Effector memory CD8-positive, alpha-beta T cell (primary cell): ENCODE data around the gene TRIM39.
"Not testable (repeated sequence)": the region's sequence is repeated elsewhere in the genome, so short reads cannot be mapped to it uniquely, and the experiment has no call there.

Source experiments
- ATAC-seq: fragments of 150-1000 bp; cut with Tn5 transposase; replicated peaks from 2 replicates; pipeline ENCODE4 v1.10.0; 2021; ENCODE audit warnings: mild to moderate bottlenecking, moderate library complexity
- DNase-seq, 3 experiments: peaks; one replicate each; pipeline ENCODE4 v3.0.0; 2021
- H3K27ac Mint-ChIP-seq, 2 donors: one replicate each; pipeline ENCODE4 v1.8.0; 2022; ENCODE audit warnings: mild to moderate bottlenecking in 2 of 2, mixed read lengths in 2 of 2, moderate library complexity in 2 of 2
- H3K27me3 Mint-ChIP-seq, 2 donors: one replicate each; pipeline ENCODE4 v1.8.0; 2022; ENCODE audit warnings: mixed read lengths in 2 of 2
- H3K36me3 Mint-ChIP-seq: one replicate; pipeline ENCODE4 v1.8.0; 2022; ENCODE audit warnings: mild to moderate bottlenecking, moderate library complexity, mixed read lengths; ENCODE audit not compliant: insufficient read depth
- H3K4me1 Mint-ChIP-seq, 2 donors: one replicate each; pipeline ENCODE4 v1.8.0; 2022; ENCODE audit warnings: low read depth in 2 of 2, mixed read lengths in 2 of 2
- H3K4me3 Mint-ChIP-seq, 2 donors: one replicate each; pipeline ENCODE4 v1.8.0; 2022; ENCODE audit warnings: mild to moderate bottlenecking in 2 of 2, mixed read lengths in 2 of 2, moderate library complexity in 2 of 2
- H3K9me3 Mint-ChIP-seq, 2 donors: one replicate each; pipeline ENCODE4 v1.8.0; 2022; ENCODE audit warnings: mixed read lengths in 2 of 2
- total RNA-seq, 9 experiments: gene quantifications; one replicate each; lab custom pipeline; 2026; lab: John Stamatoyannopoulos, UW

Gene TRIM39
- 23.5 to 91.2 (median 30.2) reads per million in 9 experiments for total RNA-seq

DNA sequence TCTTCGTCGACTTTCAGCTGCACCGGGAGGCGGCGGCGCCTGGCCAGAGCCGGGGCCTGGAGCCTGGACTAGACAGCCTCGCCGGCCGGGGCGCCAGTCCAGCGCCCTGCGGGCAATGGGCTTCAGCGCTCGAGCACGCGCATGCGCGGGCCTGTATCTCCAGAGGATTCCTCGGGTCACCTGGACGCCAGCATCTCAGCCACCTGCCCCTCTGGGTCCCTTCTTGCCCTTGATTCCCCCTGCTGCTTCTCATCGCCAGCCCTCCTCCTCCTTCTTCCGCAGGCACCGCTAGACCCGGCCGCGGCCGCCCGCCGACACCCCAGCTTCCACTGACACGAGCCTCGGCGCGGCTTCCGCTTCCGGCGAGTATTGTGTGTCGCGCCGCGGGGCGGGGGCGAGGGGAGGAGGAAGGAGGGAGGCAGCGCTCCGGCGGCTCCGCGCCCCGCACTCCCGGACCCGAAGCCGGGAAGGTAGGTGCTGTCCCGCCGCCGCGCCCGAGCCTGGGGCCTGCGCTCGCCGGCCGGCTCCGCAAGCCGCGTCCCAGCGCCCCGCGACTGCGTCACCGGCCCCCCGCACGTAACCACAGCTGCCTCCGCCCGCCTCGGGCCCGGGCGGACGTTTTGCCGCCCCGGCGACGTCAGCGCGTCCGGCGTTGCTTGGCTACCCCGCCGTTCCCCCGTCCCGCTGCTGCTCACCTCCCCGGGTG, at the start of gene TRIM39:
TSS of gene TRIM39 (plus strand) at position 402 of the 706 bp plus-strand sequence. CDS start 2,391 bp downstream, outside the sequence.
- no peaks in the 10 kb centered on the region for H3K9me3 Mint-ChIP-seq
- peaks cover 41 to 48% of the 10 kb centered on the region in 2 donors for H3K4me1 Mint-ChIP-seq
- ATAC-seq (peak; percentile 60), DNase-seq (peak; percentile 87 to 88 (median 88))
- H3K27ac Mint-ChIP-seq, result peak within 1 kb of the TSS; percentile 97 to 99
- peaks cover 64% of the 10 kb centered on the region for H3K36me3 Mint-ChIP-seq
- peak within 1 kb of the TSS; percentile 82 to 94 for H3K4me3 Mint-ChIP-seq
- H3K27me3 Mint-ChIP-seq, result no peaks in the 10 kb centered on the region

DNA sequence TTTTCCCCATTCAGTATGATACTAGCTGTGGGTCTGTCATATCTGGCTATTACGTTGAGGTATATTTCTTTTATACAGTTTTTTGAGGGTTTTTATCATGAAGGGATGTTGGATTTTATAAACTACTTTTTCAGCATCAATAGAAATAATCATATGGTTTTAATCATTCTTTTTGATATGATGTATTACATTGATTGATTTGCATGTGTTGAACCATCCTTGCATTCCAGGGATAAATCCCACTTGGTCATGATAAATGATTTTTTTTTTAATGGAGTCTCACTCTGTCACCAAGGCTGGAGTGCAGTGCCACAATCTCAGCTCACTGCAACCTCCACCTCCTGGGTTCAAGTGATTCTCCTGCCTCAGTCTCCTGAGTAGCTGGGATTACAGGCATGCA, 45.7 kb upstream of the TRIM39 start:
- DNase-seq, ATAC-seq, H3K27ac Mint-ChIP-seq, H3K4me1 Mint-ChIP-seq, H3K27me3 Mint-ChIP-seq, H3K4me3 Mint-ChIP-seq, H3K36me3 Mint-ChIP-seq: not testable (repeated sequence)
- peaks cover 15 to 27% of the 10 kb centered on the region in 2 donors for H3K9me3 Mint-ChIP-seq

DNA sequence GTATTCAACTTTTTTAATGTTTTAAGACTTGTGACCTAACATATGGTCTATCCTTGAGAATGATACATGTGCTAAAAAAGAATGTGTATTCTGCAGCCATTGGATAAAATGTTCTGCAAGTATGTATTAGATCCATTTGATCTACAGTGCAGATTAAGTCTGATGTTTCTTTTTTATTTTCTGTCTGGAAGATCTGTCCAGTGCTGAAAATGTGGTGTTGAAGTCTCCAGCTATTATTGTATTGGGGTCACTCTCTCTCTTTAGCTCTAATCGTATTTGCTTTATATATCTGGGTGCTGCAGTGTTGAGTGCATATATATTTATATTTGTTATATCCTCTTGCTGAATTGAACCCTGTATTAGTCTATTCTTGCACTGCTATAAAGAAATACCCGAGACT, 44.2 kb upstream of the TRIM39 start:
- Mint-ChIP-seq H3K4me1 (no peaks in the 10 kb centered on the region), H3K9me3 (peaks cover 18 to 36% of the 10 kb centered on the region in 2 donors), H3K27me3 (no peaks in the 10 kb centered on the region), H3K36me3 (peaks cover 3% of the 10 kb centered on the region), H3K4me3 (no peak overlapping the region), H3K27ac (no peak overlapping the region)
- ATAC-seq (no peak), DNase-seq (no peak)

DNA sequence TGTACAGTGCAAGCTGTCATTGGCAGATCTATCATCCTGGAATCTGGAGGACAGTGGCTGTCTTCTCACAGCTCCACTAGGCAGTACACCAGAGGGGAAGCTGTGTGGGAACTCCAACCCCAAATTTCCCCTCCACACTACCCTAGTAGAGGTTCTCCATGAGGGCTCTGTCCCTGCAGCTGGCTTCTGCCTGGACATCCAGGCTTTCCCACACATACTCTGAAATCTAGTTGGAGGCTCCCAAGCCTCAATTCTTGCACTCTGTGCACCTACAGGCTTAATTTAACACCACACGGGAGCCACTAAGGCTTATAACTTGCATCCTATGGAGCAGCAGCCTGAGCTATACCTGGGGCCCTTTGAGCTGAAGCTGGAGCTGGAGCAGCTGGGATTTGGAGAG, 43.0 kb upstream of the TRIM39 start:
- H3K4me1 Mint-ChIP-seq, result no peaks in the 10 kb centered on the region
- H3K27ac Mint-ChIP-seq, result no peak overlapping the region
- no peak for ATAC-seq
- peaks cover 4% of the 10 kb centered on the region for H3K36me3 Mint-ChIP-seq
- H3K27me3 Mint-ChIP-seq, result no peaks in the 10 kb centered on the region
- H3K9me3 Mint-ChIP-seq, result peaks cover 20 to 49% of the 10 kb centered on the region in 2 donors
- H3K4me3 Mint-ChIP-seq, result no peak overlapping the region
- DNase-seq, result no peak

DNA sequence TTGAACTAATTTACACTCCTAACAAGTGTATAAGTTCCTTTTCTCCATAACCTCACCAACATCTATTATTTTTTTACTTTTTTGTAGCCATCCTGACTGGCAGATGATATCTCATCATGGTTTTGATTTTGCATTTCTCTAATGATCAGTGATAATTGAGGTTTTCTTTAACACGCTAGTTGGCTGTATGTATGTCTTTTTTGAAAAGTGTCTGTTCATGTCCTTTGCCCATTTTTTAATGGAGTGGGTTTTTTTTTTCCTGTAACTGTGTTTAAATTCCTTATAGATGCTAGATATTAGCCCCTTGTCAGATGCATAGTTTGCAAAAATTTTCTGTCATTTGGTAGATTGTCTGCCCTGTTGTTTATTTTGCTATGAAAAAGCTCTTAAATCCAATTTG, 39.6 kb upstream of the TRIM39 start:
- Mint-ChIP-seq H3K27ac (no peak overlapping the region), H3K36me3 (peaks cover 21% of the 10 kb centered on the region), H3K4me1 (peaks cover 0 to 2% of the 10 kb centered on the region in 2 donors), H3K9me3 (peaks cover 21 to 49% of the 10 kb centered on the region in 2 donors), H3K4me3 (no peak overlapping the region), H3K27me3 (no peaks in the 10 kb centered on the region)
- DNase-seq (no peak), ATAC-seq (no peak)

DNA sequence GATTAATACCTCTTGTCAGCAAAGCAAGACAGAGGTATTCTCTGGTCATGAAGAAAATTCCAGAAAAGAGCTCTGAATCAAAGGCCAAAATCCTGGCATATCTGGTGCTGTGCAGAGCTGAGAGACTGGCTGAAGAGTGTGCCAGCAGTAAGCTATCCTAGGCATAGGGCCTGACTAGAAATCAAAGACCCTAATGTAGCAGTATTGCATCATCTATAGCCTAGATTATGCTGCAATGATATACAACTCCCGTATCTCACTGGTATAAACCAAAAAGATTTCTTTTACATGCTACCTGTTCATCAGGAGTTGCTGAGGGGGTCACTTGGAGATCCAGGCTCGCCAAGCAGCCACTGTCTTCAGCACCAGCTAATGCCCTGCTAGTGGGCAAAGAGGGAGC, 30.9 kb upstream of the TRIM39 start:
- peaks cover 42% of the 10 kb centered on the region for H3K36me3 Mint-ChIP-seq
- no peak overlapping the region for H3K27ac Mint-ChIP-seq
- peaks cover 6 to 14% of the 10 kb centered on the region in 2 donors for H3K4me1 Mint-ChIP-seq
- no peak overlapping the region for H3K4me3 Mint-ChIP-seq
- no peak for DNase-seq
- H3K9me3 Mint-ChIP-seq, result no peaks in the 10 kb centered on the region
- H3K27me3 Mint-ChIP-seq, result no peaks in the 10 kb centered on the region
- ATAC-seq, result no peak

DNA sequence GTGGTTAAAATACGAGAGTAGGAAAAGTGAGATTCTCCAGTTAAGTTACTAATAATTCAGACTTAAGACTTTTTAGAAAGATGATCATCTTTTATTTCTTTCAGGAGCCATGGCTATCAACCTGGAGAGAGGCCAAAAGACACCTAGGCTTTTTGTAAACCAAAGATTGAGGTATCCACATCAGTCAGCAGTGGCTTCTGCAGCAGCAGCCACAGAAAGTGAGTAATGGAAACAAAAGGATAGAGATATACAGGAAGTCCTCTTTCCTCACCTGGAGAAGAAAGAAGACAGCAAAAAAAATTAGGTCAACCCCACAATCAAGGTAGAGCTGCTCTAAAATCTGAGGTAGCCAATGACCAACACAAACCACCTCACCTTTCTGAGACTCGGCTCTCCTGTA, 22.7 kb upstream of the TRIM39 start:
- no peak for DNase-seq
- ATAC-seq, result no peak
- Mint-ChIP-seq H3K36me3 (peaks cover 10% of the 10 kb centered on the region), H3K9me3 (no peaks in the 10 kb centered on the region), H3K27ac (peak overlapping the region in 1 of 2 donors; percentile 26), H3K4me1 (peaks cover 49 to 54% of the 10 kb centered on the region in 2 donors), H3K4me3 (no peak overlapping the region), H3K27me3 (no peaks in the 10 kb centered on the region)

DNA sequence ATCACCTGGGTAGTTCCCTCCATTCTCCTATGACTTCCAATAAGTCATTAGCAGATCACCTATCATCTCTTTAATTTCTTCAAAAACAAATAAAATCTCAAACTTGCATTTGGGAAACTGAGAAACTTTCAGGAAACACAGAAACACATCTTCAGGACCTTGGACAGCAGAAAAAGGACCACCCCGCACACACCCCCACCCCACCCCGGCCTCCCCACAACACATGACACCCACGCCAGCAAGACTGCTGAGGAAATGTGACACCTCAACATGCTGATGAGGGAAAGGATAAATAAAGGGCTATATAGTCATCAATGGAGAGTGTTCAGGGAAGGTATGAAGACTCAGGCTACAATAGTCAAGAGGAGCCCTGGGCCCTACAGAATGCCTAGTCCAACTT, 15.6 kb upstream of the TRIM39 start:
- H3K27me3 Mint-ChIP-seq, result no peaks in the 10 kb centered on the region
- H3K9me3 Mint-ChIP-seq, result no peaks in the 10 kb centered on the region
- H3K4me1 Mint-ChIP-seq, result peaks cover 50 to 62% of the 10 kb centered on the region in 2 donors
- peaks cover 39% of the 10 kb centered on the region for H3K36me3 Mint-ChIP-seq
- peak overlapping the region in 1 of 2 donors; percentile 33 for H3K27ac Mint-ChIP-seq
- DNase-seq, result no peak
- ATAC-seq, result no peak
- H3K4me3 Mint-ChIP-seq, result no peak overlapping the region

DNA sequence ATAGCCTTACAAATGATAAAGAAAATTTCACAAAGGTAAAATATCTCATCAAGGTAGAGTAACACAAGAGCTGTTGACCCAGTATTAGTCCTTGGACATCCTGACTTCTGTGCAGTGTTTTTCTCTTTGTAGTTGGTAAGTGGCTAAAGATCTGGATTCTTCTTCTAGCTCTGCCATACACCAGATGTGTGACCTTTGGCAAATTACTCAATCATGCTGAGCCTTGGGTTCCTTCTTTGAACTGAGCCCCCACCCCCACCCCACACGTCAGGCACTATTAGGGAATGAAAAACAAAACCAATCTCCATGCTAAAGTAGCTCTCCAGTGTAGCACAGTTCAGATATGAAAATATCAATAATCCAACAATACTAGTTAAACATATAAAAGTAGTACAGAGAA, 15.1 kb upstream of the TRIM39 start:
- H3K27me3 Mint-ChIP-seq, result no peaks in the 10 kb centered on the region
- peaks cover 48 to 61% of the 10 kb centered on the region in 2 donors for H3K4me1 Mint-ChIP-seq
- H3K4me3 Mint-ChIP-seq, result no peak overlapping the region
- DNase-seq, result no peak
- peaks cover 43% of the 10 kb centered on the region for H3K36me3 Mint-ChIP-seq
- H3K9me3 Mint-ChIP-seq, result no peaks in the 10 kb centered on the region
- ATAC-seq, result no peak
- H3K27ac Mint-ChIP-seq, result no peak overlapping the region

DNA sequence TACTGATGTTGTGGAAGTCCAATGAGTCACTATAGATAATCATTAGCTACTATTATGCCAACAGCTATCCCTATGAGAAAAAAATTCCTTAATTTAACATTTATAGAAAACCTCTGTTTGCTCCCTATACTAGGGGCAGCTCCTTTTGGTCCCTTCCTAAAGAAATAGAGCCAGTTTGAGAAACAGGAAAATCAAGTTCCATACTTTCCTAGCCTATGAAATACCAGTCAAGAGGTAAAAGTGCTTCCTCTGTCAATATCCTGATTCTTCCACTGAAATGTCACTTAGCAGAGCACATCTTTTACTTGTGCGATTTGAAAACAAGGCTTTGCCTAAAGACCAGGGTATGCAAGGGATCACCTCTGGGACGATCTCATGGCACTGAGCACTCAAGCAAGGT, 14.5 kb upstream of the TRIM39 start:
- peaks cover 43 to 59% of the 10 kb centered on the region in 2 donors for H3K4me1 Mint-ChIP-seq
- H3K27ac Mint-ChIP-seq, result no peak overlapping the region
- DNase-seq (no peak), ATAC-seq (no peak)
- H3K4me3 Mint-ChIP-seq, result no peak overlapping the region
- peaks cover 43% of the 10 kb centered on the region for H3K36me3 Mint-ChIP-seq
- H3K27me3 Mint-ChIP-seq, result no peaks in the 10 kb centered on the region
- H3K9me3 Mint-ChIP-seq, result no peaks in the 10 kb centered on the region

DNA sequence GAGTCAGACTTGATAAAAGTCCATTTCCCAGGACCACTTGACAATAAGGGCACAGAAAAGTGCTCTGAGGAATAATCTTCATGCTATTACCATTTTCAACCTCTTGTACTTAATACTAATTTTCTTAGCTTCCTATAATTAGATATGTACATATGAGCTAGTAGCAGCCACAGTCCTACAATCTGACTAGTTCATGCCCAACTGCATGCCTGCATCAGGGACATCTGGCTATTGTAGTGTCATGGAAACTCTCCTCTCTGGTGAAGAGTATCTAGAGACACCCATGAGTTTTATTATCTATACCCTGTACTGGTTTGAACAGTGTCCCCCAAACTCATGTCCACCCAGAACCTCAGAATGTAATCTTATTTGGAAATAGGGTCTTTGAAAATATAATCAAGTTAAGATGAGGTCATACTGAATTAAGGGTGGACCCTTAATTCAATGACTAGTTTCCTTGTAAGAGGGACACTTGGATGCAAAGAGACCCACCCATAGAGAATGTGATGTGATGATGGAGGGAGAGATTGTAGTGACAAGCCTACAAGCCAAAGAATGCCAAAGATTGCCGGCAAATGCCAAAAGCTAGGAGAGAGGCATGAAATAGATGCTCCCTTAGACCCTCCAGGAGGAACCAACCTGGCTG, 13.9 kb upstream of the TRIM39 start:
- ATAC-seq, result no peak
- Mint-ChIP-seq H3K27me3 (no peaks in the 10 kb centered on the region), H3K4me1 (peaks cover 45 to 62% of the 10 kb centered on the region in 2 donors), H3K36me3 (peaks cover 43% of the 10 kb centered on the region), H3K9me3 (no peaks in the 10 kb centered on the region), H3K4me3 (no peak overlapping the region), H3K27ac (no peak overlapping the region)
- DNase-seq, result no peak

DNA sequence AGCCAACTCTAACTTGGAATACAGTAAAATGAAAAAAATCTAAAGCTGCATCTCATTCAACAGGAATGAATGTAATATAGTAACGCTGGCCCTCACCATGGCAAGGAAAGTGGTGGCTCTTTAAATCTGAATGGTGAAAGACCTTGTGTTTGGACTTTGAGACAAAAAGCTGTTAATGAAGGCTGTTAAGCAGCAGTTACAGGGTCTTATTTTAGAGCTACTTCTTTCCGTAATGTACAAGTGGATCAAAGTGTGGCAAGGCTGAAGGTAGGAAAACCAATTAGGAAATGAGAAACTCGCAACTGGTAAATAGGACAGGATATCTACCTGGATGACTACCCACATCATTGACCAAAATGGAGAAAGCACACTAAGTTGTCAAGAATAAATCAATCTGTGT, 11.6 kb upstream of the TRIM39 start:
- Mint-ChIP-seq H3K4me3 (no peak overlapping the region), H3K27me3 (no peaks in the 10 kb centered on the region), H3K4me1 (peaks cover 49 to 70% of the 10 kb centered on the region in 2 donors), H3K36me3 (peaks cover 37% of the 10 kb centered on the region), H3K9me3 (no peaks in the 10 kb centered on the region), H3K27ac (no peak overlapping the region)
- DNase-seq (no peak), ATAC-seq (no peak)

DNA sequence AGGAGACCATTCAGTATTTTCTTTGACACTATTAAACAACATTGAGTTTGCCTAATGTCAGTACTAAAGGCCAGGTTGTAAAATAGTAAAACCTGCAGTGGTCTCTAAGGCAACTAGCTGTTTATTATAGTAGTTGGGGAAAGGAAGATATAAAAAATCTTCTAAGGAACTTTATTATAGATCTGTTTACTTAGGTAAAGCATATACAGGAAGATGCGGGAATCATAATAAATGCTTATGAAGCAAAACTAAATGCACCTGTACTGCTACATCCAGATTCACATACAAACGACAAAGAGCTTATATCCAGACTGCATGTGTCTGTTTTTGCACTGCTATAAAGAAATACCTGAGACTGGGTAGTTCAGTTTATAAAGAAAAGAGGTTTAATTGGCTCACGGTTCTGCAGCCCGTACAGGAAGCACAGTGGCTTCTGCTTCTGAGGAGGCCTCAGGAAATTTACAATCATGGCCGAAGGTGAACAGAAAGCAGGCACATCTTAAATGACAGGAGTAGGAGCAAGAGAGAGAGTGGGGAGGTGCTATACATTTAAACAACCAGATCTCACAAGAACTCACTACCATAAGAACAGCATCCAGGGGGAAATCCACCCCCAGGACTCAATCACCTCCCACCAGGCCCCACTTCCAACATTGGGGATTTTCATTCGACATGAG, 8.7 kb upstream of the TRIM39 start:
- ATAC-seq (peak; percentile 22), DNase-seq (no peak)
- H3K27ac Mint-ChIP-seq, result peak overlapping the region; percentile 86 to 87
- H3K27me3 Mint-ChIP-seq, result no peaks in the 10 kb centered on the region
- peaks cover 52 to 79% of the 10 kb centered on the region in 2 donors for H3K4me1 Mint-ChIP-seq
- H3K4me3 Mint-ChIP-seq, result peak overlapping the region; percentile 59 to 66
- peaks cover 31% of the 10 kb centered on the region for H3K36me3 Mint-ChIP-seq
- no peaks in the 10 kb centered on the region for H3K9me3 Mint-ChIP-seq
